Muscle layer of duodenum (tissue), 2 donors: ENCODE measurements around the gene HIBADH.
"Not testable (repeated sequence)": the region's sequence is repeated elsewhere in the genome, so short reads cannot be mapped to it uniquely, and the experiment has no call there.

Source experiments
- H3K27ac ChIP-seq: one replicate; pipeline ENCODE4 v1.7.0; 2013; ENCODE audit warnings: mild to moderate bottlenecking, low read length
- H3K27me3 ChIP-seq: one replicate; pipeline ENCODE4 v1.7.0; 2013; ENCODE audit warnings: low read depth, mild to moderate bottlenecking, control low read depth, low read length
- H3K36me3 ChIP-seq, 2 donors: one replicate each; pipeline ENCODE4 v1.7.0; 2013; ENCODE audit warnings: low read length in 2 of 2, control low read depth in 1 of 2, mild to moderate bottlenecking in 1 of 2; ENCODE audit not compliant: insufficient read depth in 2 of 2, control insufficient read depth in 1 of 2
- H3K4me1 ChIP-seq, 2 donors: one replicate each; pipeline ENCODE4 v1.7.0; 2013; ENCODE audit warnings: low read length in 2 of 2, mild to moderate bottlenecking in 2 of 2, control low read depth in 1 of 2, moderate library complexity in 1 of 2; ENCODE audit not compliant: insufficient read depth in 2 of 2, control insufficient read depth in 1 of 2
- H3K4me3 ChIP-seq, 2 donors: one replicate each; pipeline ENCODE4 v1.7.0; 2013; ENCODE audit warnings: low read length in 2 of 2, low read depth in 1 of 2, mild to moderate bottlenecking in 1 of 2
- H3K9me3 ChIP-seq, 2 donors: one replicate each; pipeline ENCODE4 v1.7.0; 2013; ENCODE audit warnings: low read length in 2 of 2, control low read depth in 1 of 2, mild to moderate bottlenecking in 1 of 2; ENCODE audit not compliant: control insufficient read depth in 1 of 2
- donor health status: healthy.

Gene HIBADH

DNA sequence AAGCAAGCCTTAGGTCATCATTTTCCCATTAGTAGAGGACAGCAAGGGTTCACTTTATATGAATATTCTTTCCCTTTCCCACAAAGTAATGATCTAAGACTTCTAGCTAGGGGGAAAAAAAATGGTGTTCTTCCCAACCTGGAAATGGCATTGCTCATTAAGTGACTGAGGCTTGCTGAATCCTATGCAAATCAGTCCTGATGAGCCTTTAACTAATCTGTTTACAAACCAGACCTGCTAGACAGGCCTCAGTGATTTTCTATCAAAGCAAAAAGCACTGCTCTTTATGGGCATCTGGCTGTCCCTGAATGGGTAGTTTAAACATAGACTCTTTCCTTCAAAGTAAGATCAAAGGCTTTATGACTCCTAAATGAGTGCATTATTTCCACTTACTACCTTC is 146.3 kb downstream of the HIBADH start:
- Histone ChIP-seq H3K4me1 (peaks cover 0 to 3% of the 10 kb centered on the region in 2 donors), H3K9me3 (no peaks in the 10 kb centered on the region), H3K27me3 (no peaks in the 10 kb centered on the region), H3K4me3 (no peak overlapping the region), H3K36me3 (no peaks in the 10 kb centered on the region), H3K27ac (no peak overlapping the region)

DNA sequence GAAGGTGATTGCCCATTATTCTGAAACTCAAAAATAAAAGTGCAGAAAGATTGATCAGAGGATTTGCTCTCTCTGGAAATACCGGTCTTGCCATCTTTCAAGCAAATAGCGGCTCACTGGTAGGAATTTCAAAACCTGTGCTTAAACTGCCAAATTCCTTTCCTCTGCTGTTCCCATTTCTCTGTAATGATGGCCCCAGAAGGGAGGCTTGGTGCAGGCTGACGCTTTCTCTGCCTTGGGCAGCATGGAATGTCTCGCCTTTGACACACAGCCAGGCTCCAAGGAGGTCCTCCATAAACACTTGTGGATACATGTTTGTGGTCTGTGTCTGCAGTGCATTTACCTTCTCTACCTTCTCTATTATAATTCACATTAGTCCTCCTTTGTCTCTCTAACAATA is 146.8 kb downstream of the HIBADH start:
- Histone ChIP-seq H3K27ac (no peak overlapping the region), H3K27me3 (no peaks in the 10 kb centered on the region), H3K4me3 (no peak overlapping the region), H3K36me3 (no peaks in the 10 kb centered on the region), H3K4me1 (peaks cover 0 to 3% of the 10 kb centered on the region in 2 donors), H3K9me3 (no peaks in the 10 kb centered on the region)

DNA sequence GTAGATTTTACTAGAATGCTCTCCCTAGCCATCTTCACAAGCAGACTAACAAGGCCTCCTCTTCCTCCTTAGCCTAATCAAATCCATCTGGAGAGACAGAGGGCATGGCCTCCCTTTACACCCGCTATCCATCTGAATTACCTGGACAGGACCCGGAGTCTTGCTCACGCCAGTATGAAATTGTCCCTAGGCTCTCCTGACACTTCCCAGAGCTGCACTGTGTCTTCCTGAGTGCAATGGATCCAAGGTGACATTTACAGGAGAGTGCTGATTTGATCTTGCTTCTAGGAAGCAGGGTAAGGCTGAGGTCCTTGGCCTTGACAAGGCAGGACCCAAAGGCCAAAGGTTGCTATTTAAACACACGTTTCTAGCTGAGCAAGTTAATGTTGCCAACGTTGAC is 147.8 kb downstream of the HIBADH start:
- H3K4me1 ChIP-seq, result peaks cover 0 to 3% of the 10 kb centered on the region in 2 donors
- no peak overlapping the region for H3K27ac ChIP-seq
- H3K36me3 ChIP-seq, result no peaks in the 10 kb centered on the region
- no peak overlapping the region for H3K4me3 ChIP-seq
- no peaks in the 10 kb centered on the region for H3K27me3 ChIP-seq
- H3K9me3 ChIP-seq, result no peaks in the 10 kb centered on the region

DNA sequence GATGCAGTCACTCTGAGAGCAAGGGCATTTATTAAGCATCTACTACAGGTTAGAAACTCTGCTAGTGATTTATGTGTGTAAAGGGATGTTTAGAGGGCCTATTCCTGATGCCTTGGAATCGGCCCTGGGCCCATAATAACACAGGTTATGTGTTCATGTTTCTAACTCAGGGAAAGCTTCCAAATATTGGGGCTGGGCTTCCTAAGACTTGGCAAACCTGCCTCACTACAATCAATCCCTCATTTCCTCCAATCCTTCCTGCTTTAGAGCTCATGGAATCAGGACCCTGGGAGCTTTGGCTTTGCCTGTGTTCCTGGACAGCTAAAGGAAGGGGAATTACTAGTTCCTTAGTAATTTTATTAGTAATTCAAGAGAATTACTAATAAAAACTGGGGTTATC is 148.8 kb downstream of the HIBADH start:
- Histone ChIP-seq H3K4me1 (peaks cover 0 to under 1% of the 10 kb centered on the region in 2 donors), H3K27me3 (no peaks in the 10 kb centered on the region), H3K9me3 (peaks cover 0 to 2% of the 10 kb centered on the region in 2 donors), H3K4me3 (no peak overlapping the region), H3K36me3 (no peaks in the 10 kb centered on the region), H3K27ac (no peak overlapping the region)

DNA sequence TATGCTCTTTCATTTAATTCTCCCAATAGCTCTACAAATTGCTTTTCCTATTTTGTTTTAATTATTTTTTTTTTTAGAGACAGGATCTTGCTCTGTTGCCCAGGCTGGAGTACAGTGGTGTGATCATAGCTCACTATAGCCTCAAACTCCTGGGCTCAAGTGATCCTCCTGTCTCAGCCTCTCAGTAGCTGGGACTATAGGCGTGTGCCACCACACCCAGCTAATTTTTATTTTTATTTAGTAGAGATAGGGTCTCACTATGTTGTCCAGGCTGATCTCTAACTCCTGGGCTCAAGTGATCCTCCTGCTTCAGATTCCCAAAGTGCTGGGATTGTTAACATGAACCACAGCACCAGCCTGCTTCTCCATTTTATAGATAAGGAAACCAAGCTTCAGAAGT is 151.3 kb downstream of the HIBADH start:
- not testable (repeated sequence) for H3K4me3 ChIP-seq, H3K4me1 ChIP-seq, H3K36me3 ChIP-seq, H3K9me3 ChIP-seq, H3K27ac ChIP-seq, H3K27me3 ChIP-seq

DNA sequence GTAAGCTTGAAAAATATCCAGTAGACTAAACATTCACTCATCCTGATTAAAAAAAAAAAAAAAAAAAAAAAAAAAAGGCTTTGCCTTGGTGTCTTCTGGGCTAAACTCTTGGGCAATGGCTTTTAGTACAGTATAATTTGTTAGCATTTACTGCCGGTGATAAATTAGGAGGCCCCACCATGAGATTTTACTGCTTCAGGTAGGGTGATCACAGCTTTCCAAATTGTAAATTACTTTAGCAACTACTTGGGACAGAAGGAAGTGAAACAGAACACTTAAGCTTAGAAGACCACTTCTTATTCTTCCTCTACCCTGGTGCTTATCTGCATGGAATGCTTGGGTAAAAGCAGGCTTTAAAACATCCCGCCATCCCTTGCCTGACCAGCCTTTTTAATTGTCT is 152.1 kb downstream of the HIBADH start:
- H3K4me1 ChIP-seq, result no peaks in the 10 kb centered on the region
- no peak overlapping the region for H3K4me3 ChIP-seq
- H3K36me3 ChIP-seq, result no peaks in the 10 kb centered on the region

DNA sequence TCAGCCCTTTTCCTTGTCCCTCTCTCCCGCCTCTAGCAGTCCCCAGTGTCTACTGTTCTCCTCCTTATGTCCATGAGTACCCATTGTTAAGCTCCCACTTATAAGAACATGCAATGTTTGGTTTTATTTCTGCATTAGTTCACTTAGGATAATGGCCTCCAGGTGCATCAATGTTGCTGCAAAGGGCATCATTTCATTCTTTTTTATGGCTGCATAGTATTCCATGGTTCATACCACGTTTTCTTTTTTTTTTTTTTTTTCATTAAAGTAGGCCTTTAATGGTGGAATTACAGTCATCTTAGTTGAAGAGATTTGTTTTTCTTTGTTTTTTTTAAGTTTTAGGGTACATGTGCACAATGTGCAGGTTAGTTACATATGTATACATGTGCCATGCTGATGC is 160.8 kb downstream of the HIBADH start:
- H3K4me1 ChIP-seq, H3K36me3 ChIP-seq, H3K27me3 ChIP-seq, H3K27ac ChIP-seq, H3K9me3 ChIP-seq, H3K4me3 ChIP-seq: not testable (repeated sequence)

More for the DNA sequence above, 152.1 kb downstream of the HIBADH start:
- H3K27me3 ChIP-seq, result no peaks in the 10 kb centered on the region
- H3K9me3 ChIP-seq, result peaks cover 0 to 2% of the 10 kb centered on the region in 2 donors
- no peak overlapping the region for H3K27ac ChIP-seq

DNA sequence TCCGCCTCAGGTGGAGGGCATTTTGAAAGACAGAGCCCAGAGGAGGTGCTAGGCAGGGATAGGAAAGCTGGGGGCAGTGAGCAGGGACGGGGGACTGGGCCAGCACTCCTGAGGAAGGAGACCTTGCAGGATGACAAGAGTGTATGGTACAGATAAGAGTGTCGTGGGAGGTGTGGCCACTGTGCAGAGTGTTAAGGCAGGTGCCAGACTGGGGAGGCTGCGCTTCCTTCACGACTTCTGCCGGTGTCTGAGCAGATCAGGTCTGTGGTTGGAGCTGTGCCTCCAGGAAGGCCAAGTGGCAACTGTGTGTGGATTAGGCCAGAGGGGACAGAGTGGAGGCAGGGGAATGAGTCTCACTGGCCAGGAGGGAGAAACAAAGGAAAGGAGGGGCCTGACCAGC is 161.7 kb downstream of the HIBADH start:
- Histone ChIP-seq H3K4me3 (no peak overlapping the region), H3K27me3 (no peaks in the 10 kb centered on the region), H3K4me1 (no peaks in the 10 kb centered on the region), H3K36me3 (no peaks in the 10 kb centered on the region), H3K9me3 (no peaks in the 10 kb centered on the region), H3K27ac (no peak overlapping the region)

DNA sequence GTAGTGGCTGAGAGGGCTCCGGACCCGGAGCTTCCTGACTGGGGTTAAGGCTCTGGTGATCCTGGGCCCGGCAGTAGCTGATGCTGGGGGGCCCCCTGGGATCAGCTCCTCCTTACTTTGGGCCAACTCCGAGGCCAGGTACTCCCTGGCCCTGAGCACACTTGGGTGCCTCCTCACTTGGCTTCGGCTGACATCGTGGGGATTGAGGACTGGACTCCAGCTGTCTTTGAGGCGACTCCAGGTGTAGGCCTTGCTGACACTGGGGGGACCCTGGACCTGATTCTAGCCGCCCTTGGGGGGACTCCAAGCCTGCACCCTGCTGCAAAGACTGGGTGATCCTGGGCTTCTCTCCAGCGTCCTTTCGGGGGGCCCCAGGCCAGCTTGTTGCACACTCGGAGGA is 170.5 kb downstream of the HIBADH start:
- peaks cover 0 to 9% of the 10 kb centered on the region in 2 donors for H3K9me3 ChIP-seq
- no peaks in the 10 kb centered on the region for H3K27me3 ChIP-seq
- no peaks in the 10 kb centered on the region for H3K4me1 ChIP-seq
- H3K4me3 ChIP-seq, result no peak overlapping the region
- H3K27ac ChIP-seq, result no peak overlapping the region
- H3K36me3 ChIP-seq, result peaks cover 0 to 5% of the 10 kb centered on the region in 2 donors

DNA sequence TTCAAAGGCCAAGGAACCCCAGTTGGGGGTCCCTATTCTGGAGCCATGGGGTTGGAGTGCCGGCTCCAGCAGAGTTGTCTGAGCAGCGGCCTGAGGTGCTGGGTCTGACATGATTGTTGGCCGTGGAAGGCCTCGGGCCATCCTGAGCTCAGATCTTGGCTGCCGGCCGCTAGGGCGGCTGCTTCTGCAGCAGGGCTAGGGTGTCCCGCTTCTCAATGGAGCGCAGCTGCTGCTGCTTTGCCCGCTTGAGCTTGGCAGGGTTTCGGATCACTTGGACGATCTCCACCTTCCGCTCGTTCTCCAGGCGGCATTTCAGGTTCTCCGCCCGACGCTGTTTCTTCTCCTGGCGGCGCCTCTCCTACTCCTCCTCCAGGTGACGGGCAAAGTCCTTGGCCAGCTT is 171.1 kb downstream of the HIBADH start:
- H3K27me3 ChIP-seq, result no peaks in the 10 kb centered on the region
- H3K4me1 ChIP-seq, result no peaks in the 10 kb centered on the region
- no peak overlapping the region for H3K4me3 ChIP-seq
- peaks cover 0 to 9% of the 10 kb centered on the region in 2 donors for H3K9me3 ChIP-seq
- no peak overlapping the region for H3K27ac ChIP-seq
- peaks cover 0 to 5% of the 10 kb centered on the region in 2 donors for H3K36me3 ChIP-seq

DNA sequence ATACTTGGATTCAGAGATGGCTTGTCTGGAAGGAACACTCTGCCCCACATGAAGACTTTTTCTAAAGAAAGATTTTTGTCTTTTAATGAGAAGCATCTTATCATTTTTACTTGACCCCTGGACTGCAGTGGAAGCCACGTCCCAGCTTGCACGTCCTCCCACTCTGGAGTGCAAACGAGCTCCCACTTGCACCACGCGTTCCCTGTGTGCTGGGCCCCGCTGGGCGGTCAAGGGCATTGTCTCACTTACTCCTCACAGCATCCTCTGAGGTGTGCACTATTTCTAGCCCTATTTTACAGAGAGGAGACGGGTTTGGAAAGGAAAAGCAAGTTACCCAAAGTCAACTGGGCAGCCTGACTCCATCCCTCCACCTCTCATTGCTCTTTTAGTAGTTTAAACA is 175.2 kb downstream of the HIBADH start:
- H3K4me3 ChIP-seq, result no peak overlapping the region
- peaks cover 0 to 5% of the 10 kb centered on the region in 2 donors for H3K9me3 ChIP-seq
- H3K4me1 ChIP-seq, result no peaks in the 10 kb centered on the region
- H3K27me3 ChIP-seq, result no peaks in the 10 kb centered on the region
- no peak overlapping the region for H3K27ac ChIP-seq
- H3K36me3 ChIP-seq, result peaks cover 0 to 3% of the 10 kb centered on the region in 2 donors

DNA sequence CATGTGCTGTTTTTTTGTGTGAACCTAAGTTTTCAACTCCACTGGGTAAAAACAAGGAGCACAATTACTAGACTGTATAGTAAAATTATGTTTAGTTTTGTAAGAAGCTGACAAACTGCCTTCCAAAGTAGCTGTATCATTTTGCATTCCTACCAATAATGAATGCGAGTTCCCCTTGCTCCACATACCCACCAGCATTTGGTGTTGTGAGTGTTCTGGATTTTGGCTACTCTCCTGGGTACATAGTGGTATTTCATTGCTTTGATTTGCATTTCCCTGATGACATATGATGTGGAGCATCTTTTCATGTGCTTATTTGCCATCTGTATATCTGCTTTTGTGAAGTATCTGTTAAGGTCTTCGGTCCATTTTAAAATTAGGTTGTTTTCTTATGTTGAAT is 178.2 kb downstream of the HIBADH start:
- no peaks in the 10 kb centered on the region for H3K4me1 ChIP-seq
- no peak overlapping the region for H3K27ac ChIP-seq
- H3K9me3 ChIP-seq, result no peaks in the 10 kb centered on the region
- no peak overlapping the region for H3K4me3 ChIP-seq
- H3K36me3 ChIP-seq, result no peaks in the 10 kb centered on the region
- no peaks in the 10 kb centered on the region for H3K27me3 ChIP-seq
